ENCODE results near the gene PLP1.

DNA sequence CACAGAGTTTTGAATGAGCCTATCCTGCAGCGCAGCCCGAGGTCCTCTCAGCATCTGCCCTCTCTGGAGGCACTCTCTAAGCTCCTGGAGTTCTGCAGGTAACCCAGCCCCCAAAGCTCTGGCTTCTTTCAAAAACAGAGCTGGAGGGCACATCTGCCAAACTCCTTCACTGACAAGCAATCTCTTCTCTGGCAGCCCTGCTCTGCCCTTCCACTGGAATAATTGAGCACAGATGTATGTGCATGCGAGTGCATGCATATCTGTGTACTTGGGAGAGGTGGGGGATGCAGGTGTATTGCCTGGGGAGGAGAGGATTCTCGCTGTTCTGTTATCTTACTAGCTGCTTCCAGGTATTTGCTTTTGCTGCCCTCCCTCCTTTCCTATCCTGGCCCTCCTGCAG lies 22.2 kb upstream of the PLP1 start:
- TF ChIP-seq, protein P1, sequence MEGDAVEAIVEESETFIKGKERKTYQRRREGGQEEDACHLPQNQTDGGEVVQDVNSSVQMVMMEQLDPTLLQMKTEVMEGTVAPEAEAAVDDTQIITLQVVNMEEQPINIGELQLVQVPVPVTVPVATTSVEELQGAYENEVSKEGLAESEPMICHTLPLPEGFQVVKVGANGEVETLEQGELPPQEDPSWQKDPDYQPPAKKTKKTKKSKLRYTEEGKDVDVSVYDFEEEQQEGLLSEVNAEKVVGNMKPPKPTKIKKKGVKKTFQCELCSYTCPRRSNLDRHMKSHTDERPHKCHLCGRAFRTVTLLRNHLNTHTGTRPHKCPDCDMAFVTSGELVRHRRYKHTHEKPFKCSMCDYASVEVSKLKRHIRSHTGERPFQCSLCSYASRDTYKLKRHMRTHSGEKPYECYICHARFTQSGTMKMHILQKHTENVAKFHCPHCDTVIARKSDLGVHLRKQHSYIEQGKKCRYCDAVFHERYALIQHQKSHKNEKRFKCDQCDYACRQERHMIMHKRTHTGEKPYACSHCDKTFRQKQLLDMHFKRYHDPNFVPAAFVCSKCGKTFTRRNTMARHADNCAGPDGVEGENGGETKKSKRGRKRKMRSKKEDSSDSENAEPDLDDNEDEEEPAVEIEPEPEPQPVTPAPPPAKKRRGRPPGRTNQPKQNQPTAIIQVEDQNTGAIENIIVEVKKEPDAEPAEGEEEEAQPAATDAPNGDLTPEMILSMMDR (IDR thresholded peaks at IDR 0.05): no peak
- TF ChIP-seq POLR2A (IDR thresholded peaks at IDR 0.05): no peak
